ENCODE measurements around the gene VIT. TPM values are rescaled to one million over a fixed set of nuclear protein-coding genes. Genes with fewer than 3 reads are reported as not detected.

VIT gene
- total RNA-seq, 1 donor, result not detected

GRCh38 chr2:36756438-36756837 is 59.9 kb downstream of the VIT start:
- no peak for DNase-seq (ENCODE audit: low read depth in 2 of 3, low spot score in 2 of 3)

GRCh38 chr2:36762764-36763490 is 66.4 kb downstream of the VIT start:
- DNase-seq (ENCODE audit: low read depth in 2 of 3, low spot score in 2 of 3), result no peak

- no peak for DNase-seq (ENCODE audit: low read depth in 2 of 3, low spot score in 2 of 3)
Observed at GRCh38 chr2:36769106-36769505, 72.6 kb downstream of the VIT start.

- peak in 2 of 3 donors; percentile 38 to 55 for DNase-seq (ENCODE audit: low read depth in 2 of 3, low spot score in 2 of 3)
Observed at GRCh38 chr2:36770542-36771287, 74.2 kb downstream of the VIT start.

- no peak for DNase-seq (ENCODE audit: low read depth in 2 of 3, low spot score in 2 of 3)
Observed at GRCh38 chr2:36771671-36772070, 75.2 kb downstream of the VIT start.

- DNase-seq (ENCODE audit: low read depth in 2 of 3, low spot score in 2 of 3), result no peak
Observed at GRCh38 chr2:36773947-36774346, 77.4 kb downstream of the VIT start.

- DNase-seq (ENCODE audit: low read depth in 2 of 3, low spot score in 2 of 3), result no peak
Observed at GRCh38 chr2:36775261-36775660, 78.8 kb downstream of the VIT start.

- DNase-seq (ENCODE audit: low read depth in 2 of 3, low spot score in 2 of 3), result no peak
Observed at GRCh38 chr2:36775806-36776205, 79.3 kb downstream of the VIT start.

- no peak for DNase-seq (ENCODE audit: low read depth in 2 of 3, low spot score in 2 of 3)
Observed at GRCh38 chr2:36777272-36777671, 80.8 kb downstream of the VIT start.

- no peak for DNase-seq (ENCODE audit: low read depth in 2 of 3, low spot score in 2 of 3)
Observed at GRCh38 chr2:36777788-36778187, 81.3 kb downstream of the VIT start.

- no peak for DNase-seq (ENCODE audit: low read depth in 2 of 3, low spot score in 2 of 3)
Observed at GRCh38 chr2:36779462-36779861, 83.0 kb downstream of the VIT start.

GRCh38 chr2:36780231-36780839 is 83.8 kb downstream of the VIT start:
- DNase-seq (ENCODE audit: low read depth in 2 of 3, low spot score in 2 of 3), result peak; percentile 18 to 61 (median 36)

- no peak for DNase-seq (ENCODE audit: low read depth in 2 of 3, low spot score in 2 of 3)
Observed at GRCh38 chr2:36781907-36782720, 85.6 kb downstream of the VIT start.

GRCh38 chr2:36783246-36783645 is 86.7 kb downstream of the VIT start:
- DNase-seq (ENCODE audit: low read depth in 2 of 3, low spot score in 2 of 3), result no peak

- peak; percentile 41 to 84 (median 56) for DNase-seq (ENCODE audit: low read depth in 2 of 3, low spot score in 2 of 3)
Observed at GRCh38 chr2:36785179-36785795, 88.8 kb downstream of the VIT start.

- DNase-seq (ENCODE audit: low read depth in 2 of 3, low spot score in 2 of 3), result peak in 1 of 3 donors; percentile 36
Observed at GRCh38 chr2:36789181-36789804, 92.8 kb downstream of the VIT start.

GRCh38 chr2:36792951-36793350 is 96.4 kb downstream of the VIT start:
- DNase-seq (ENCODE audit: low read depth in 2 of 3, low spot score in 2 of 3), result peak in 1 of 3 donors; percentile 20

GRCh38 chr2:36797324-36798070 is 101.0 kb downstream of the VIT start:
- no peak for DNase-seq (ENCODE audit: low read depth in 2 of 3, low spot score in 2 of 3)

- no peak for DNase-seq (ENCODE audit: low read depth in 2 of 3, low spot score in 2 of 3)
Observed at GRCh38 chr2:36798724-36799123, 102.2 kb downstream of the VIT start.

Data from hematopoietic multipotent progenitor cell (in vitro differentiated cells).